ENCODE data around the gene PLSCR2. TPM values are rescaled to one million over a fixed set of nuclear protein-coding genes. Genes with fewer than 3 reads are reported as not detected.

Gene PLSCR2
- total RNA-seq, 1 experiment from 2014 or later = not detected

- H3K79me2 ChIP-seq (ENCODE audit: low read length) = no peaks in the 10 kb centered on the region
- H3K4me1 ChIP-seq (ENCODE audit: insufficient read depth, low read length) = no peaks in the 10 kb centered on the region
- no peaks in the 10 kb centered on the region for H3K9me2 ChIP-seq (replicated peaks; ENCODE audit: low read length)
- H3K4me3 ChIP-seq (ENCODE audit: low read length) = no peak overlapping the region
- no peak overlapping the region for H2AFZ ChIP-seq (ENCODE audit: low read length)
- H4K20me1 ChIP-seq (ENCODE audit: low read length) = no peaks in the 10 kb centered on the region
- no peaks in the 10 kb centered on the region for H3F3A ChIP-seq (ENCODE audit: low read length, unreplicated experiment)
- intact Hi-C loops (cut with micrococcal nuclease) = no loop called here
- H3K27ac ChIP-seq (ENCODE audit: low read length) = no peak overlapping the region
- ChIA-PET POLR2A (ENCODE audit: unreplicated experiment) (no interaction called here), CTCF (no interaction called here)
- no peaks in the 10 kb centered on the region for H3K27me3 ChIP-seq (ENCODE audit: low read length)
- TF ChIP-seq CTCF (conservative IDR thresholded peaks at IDR 0.05; ENCODE audit: low read depth, low read length) (no peak), EZH2phosphoT487 (IDR thresholded peaks at IDR 0.05; ENCODE audit: borderline replicate concordance, low read length) (no peak), EZH2 (IDR thresholded peaks at IDR 0.05; ENCODE audit: low read length, unreplicated experiment) (no peak)
- no peaks in the 10 kb centered on the region for H3K9me3 ChIP-seq (ENCODE audit: low read length)
- no peak for DNase-seq
- no peak overlapping the region for H3K9ac ChIP-seq (ENCODE audit: low read length)
- H3K36me3 ChIP-seq (ENCODE audit: low read depth, low read length) = no peaks in the 10 kb centered on the region
- no peak for ATAC-seq
- no TSS peak for BruUV-seq (replicated peaks)
- no peak overlapping the region for H3K4me2 ChIP-seq (ENCODE audit: low read length)
These were observed 72.6 kb downstream of the PLSCR2 start for GRCh38 chr3:146396792-146397191.

GRCh38 chr3:146395164-146395563 is 74.2 kb downstream of the PLSCR2 start:
- POLR2A ChIA-PET (ENCODE audit: unreplicated experiment) = no interaction called here
- Histone ChIP-seq H3K36me3 (ENCODE audit: low read depth, low read length) (no peaks in the 10 kb centered on the region), H3K79me2 (ENCODE audit: low read length) (no peaks in the 10 kb centered on the region), H2AFZ (ENCODE audit: low read length) (no peak overlapping the region), H3K27me3 (ENCODE audit: low read length) (no peaks in the 10 kb centered on the region), H3K27ac (ENCODE audit: low read length) (no peak overlapping the region), H3K4me3 (ENCODE audit: low read length) (no peak overlapping the region), H3K4me1 (ENCODE audit: insufficient read depth, low read length) (no peaks in the 10 kb centered on the region), H3K9me3 (ENCODE audit: low read length) (no peaks in the 10 kb centered on the region), H3K9ac (ENCODE audit: low read length) (no peak overlapping the region), H3K9me2 (replicated peaks; ENCODE audit: low read length) (no peaks in the 10 kb centered on the region), H3F3A (ENCODE audit: low read length, unreplicated experiment) (no peaks in the 10 kb centered on the region), H3K4me2 (ENCODE audit: low read length) (no peak overlapping the region), H4K20me1 (ENCODE audit: low read length) (no peaks in the 10 kb centered on the region)
- BruUV-seq (replicated peaks) = no TSS peak
- CTCF ChIA-PET = no interaction called here
- DNase-seq (no peak), ATAC-seq (no peak)
- TF ChIP-seq EZH2phosphoT487 (IDR thresholded peaks at IDR 0.05; ENCODE audit: borderline replicate concordance, low read length) (no peak), CTCF (conservative IDR thresholded peaks at IDR 0.05; ENCODE audit: low read depth, low read length) (no peak), EZH2 (IDR thresholded peaks at IDR 0.05; ENCODE audit: low read length, unreplicated experiment) (no peak)
- intact Hi-C loops (cut with micrococcal nuclease) = no loop called here

GRCh38 chr3:146390957-146391356 is 78.4 kb downstream of the PLSCR2 start:
- Histone ChIP-seq H2AFZ (ENCODE audit: low read length) (no peak overlapping the region), H3K27ac (ENCODE audit: low read length) (no peak overlapping the region), H3F3A (ENCODE audit: low read length, unreplicated experiment) (no peaks in the 10 kb centered on the region), H3K27me3 (ENCODE audit: low read length) (no peaks in the 10 kb centered on the region), H3K9me2 (replicated peaks; ENCODE audit: low read length) (no peaks in the 10 kb centered on the region), H3K9ac (ENCODE audit: low read length) (no peak overlapping the region), H3K4me1 (ENCODE audit: insufficient read depth, low read length) (no peaks in the 10 kb centered on the region), H3K4me3 (ENCODE audit: low read length) (no peak overlapping the region), H4K20me1 (ENCODE audit: low read length) (no peaks in the 10 kb centered on the region), H3K4me2 (ENCODE audit: low read length) (no peak overlapping the region), H3K9me3 (ENCODE audit: low read length) (no peaks in the 10 kb centered on the region), H3K79me2 (ENCODE audit: low read length) (no peaks in the 10 kb centered on the region), H3K36me3 (ENCODE audit: low read depth, low read length) (no peaks in the 10 kb centered on the region)
- TF ChIP-seq EZH2 (IDR thresholded peaks at IDR 0.05; ENCODE audit: low read length, unreplicated experiment) (no peak), CTCF (conservative IDR thresholded peaks at IDR 0.05; ENCODE audit: low read depth, low read length) (no peak), EZH2phosphoT487 (IDR thresholded peaks at IDR 0.05; ENCODE audit: borderline replicate concordance, low read length) (no peak)
- BruUV-seq (replicated peaks) = no TSS peak
- POLR2A ChIA-PET (ENCODE audit: unreplicated experiment) = no interaction called here
- CTCF ChIA-PET = no interaction called here
- ATAC-seq (no peak), DNase-seq (no peak)
- intact Hi-C loops (cut with micrococcal nuclease) = no loop called here

Data from PC-3 (cell line).